GM21723 (cell line): ENCODE data around the gene GYG2.
"Not testable (repeated sequence)": the region's sequence is repeated elsewhere in the genome, so short reads cannot be mapped to it uniquely, and the experiment has no call there.

Experiments used
- ATAC-seq: cut with Tn5 transposase; IDR thresholded peaks from one replicate; pipeline ENCODE4 v1.9.1; 2021; ENCODE audit warnings: mild to moderate bottlenecking, moderate library complexity; ENCODE audit not compliant: unreplicated experiment

GYG2 gene

GRCh38 chrX:2863646-2864045, 34.9 kb downstream of the GYG2 start:
- no peak for ATAC-seq

GRCh38 chrX:2867206-2867605, 38.5 kb downstream of the GYG2 start:
- no peak for ATAC-seq

GRCh38 chrX:2870650-2871049, 41.9 kb downstream of the GYG2 start:
- ATAC-seq = no peak

GRCh38 chrX:2871831-2872230, 43.1 kb downstream of the GYG2 start:
- no peak for ATAC-seq

GRCh38 chrX:2872671-2873277, 44.0 kb downstream of the GYG2 start:
- no peak for ATAC-seq

- no peak for ATAC-seq
Measured at GRCh38 chrX:2874222-2875135, 45.7 kb downstream of the GYG2 start.

GRCh38 chrX:2875136-2875481, 46.4 kb downstream of the GYG2 start:
- ATAC-seq = no peak

- ATAC-seq = no peak
Measured at GRCh38 chrX:2875798-2876399, 47.2 kb downstream of the GYG2 start.

- no peak for ATAC-seq
Measured at GRCh38 chrX:2878563-2878962, 49.8 kb downstream of the GYG2 start.

GRCh38 chrX:2879670-2880069, 50.9 kb downstream of the GYG2 start:
- ATAC-seq = no peak

- no peak for ATAC-seq
Measured at GRCh38 chrX:2883770-2884169, 55.0 kb downstream of the GYG2 start.

GRCh38 chrX:2888309-2888708, 59.6 kb downstream of the GYG2 start:
- no peak for ATAC-seq

- no peak for ATAC-seq
Measured at GRCh38 chrX:2889045-2889605, 60.4 kb downstream of the GYG2 start.

GRCh38 chrX:2889706-2890490, 61.2 kb downstream of the GYG2 start:
- ATAC-seq = not testable (repeated sequence)

- not testable (repeated sequence) for ATAC-seq
Measured at GRCh38 chrX:2890536-2891460, 62.1 kb downstream of the GYG2 start.

GRCh38 chrX:2892816-2893215, 64.1 kb downstream of the GYG2 start:
- ATAC-seq = no peak

GRCh38 chrX:2894885-2895292, 66.2 kb downstream of the GYG2 start:
- ATAC-seq = no peak

- ATAC-seq = no peak
Measured at GRCh38 chrX:2897311-2897689, 68.6 kb downstream of the GYG2 start.

GRCh38 chrX:2897690-2898623, 69.2 kb downstream of the GYG2 start:
- peak; percentile 51 for ATAC-seq
